ENCODE measurements around the gene TRIM31. TPM values are rescaled to one million over a fixed set of nuclear protein-coding genes. Genes with fewer than 3 reads are reported as not detected.

Gene TRIM31
- total and polyA plus RNA-seq, 2 donors (not counting 3 experiments of a cell fraction or from before 2014, with no cell fraction given): not detected

DNA sequence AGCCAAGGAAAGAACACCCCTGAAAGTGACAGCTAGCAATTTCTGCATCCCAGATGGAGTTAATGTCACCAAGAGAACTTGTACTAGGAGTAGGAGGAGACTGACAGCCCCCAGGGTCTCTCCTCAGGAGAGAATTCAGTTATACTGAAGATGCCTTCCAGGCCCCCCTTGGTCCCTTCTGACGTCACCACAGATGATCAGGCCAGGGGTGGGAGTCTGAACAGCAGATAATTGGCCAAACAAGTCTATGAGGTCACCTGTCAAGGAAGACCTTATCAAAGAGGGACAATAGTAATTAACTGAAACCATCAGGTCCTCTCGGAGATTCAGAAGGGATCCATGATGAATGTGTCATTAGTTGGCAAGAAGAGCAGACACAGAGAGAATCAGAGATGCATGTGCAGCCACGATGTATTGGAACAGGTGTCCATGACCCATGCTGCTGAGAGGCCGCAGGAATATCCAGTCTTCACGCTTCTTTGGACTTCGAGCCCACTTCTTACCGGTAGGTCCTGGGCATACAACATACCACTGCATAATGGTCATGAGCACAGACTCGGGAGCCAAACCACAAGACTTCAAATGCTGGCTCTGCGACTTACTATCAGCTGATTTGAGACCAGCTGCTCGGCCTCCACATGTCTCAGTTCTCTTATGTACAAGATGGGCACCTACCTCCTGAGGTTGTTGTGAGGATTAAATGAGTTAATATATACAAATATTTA is 37.9 kb upstream of the TRIM31 start:
- no peaks in the 10 kb centered on the region for H4K20me1 ChIP-seq (replicated peaks; ENCODE audit: control insufficient read depth, extremely low read depth, insufficient read depth, low read length)
- ChIA-PET POLR2A (no interaction called here), CTCF (no interaction called here)
- BruUV-seq (replicated peaks): no TSS peak
- H3K27ac ChIP-seq (ENCODE audit: insufficient read depth, low read depth, low read length): no peak overlapping the region
- peaks cover 1% of the 10 kb centered on the region for H3K4me1 ChIP-seq (ENCODE audit: control insufficient read depth, extremely low read depth, insufficient read depth, low read length)
- H3K4me3 ChIP-seq (replicated peaks in 1 of 3; ENCODE audit: insufficient read depth in 1 of 3, low read depth in 1 of 3, low read length in 3 of 3): no peak overlapping the region
- no peak for TF ChIP-seq GATA2 (IDR thresholded peaks at IDR 0.05; ENCODE audit: insufficient read depth, insufficient read length, low read depth, low read length)
- TF ChIP-seq MYC (IDR thresholded peaks at IDR 0.05; ENCODE audit: low read depth, low read length): no peak
- TF ChIP-seq, protein P1, sequence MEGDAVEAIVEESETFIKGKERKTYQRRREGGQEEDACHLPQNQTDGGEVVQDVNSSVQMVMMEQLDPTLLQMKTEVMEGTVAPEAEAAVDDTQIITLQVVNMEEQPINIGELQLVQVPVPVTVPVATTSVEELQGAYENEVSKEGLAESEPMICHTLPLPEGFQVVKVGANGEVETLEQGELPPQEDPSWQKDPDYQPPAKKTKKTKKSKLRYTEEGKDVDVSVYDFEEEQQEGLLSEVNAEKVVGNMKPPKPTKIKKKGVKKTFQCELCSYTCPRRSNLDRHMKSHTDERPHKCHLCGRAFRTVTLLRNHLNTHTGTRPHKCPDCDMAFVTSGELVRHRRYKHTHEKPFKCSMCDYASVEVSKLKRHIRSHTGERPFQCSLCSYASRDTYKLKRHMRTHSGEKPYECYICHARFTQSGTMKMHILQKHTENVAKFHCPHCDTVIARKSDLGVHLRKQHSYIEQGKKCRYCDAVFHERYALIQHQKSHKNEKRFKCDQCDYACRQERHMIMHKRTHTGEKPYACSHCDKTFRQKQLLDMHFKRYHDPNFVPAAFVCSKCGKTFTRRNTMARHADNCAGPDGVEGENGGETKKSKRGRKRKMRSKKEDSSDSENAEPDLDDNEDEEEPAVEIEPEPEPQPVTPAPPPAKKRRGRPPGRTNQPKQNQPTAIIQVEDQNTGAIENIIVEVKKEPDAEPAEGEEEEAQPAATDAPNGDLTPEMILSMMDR (IDR thresholded peaks at IDR 0.05; ENCODE audit: extremely low read depth in 1 of 2, insufficient read depth in 1 of 2, low read depth in 1 of 2, low read length in 2 of 2): no peak
- peaks cover 0 to 5% of the 10 kb centered on the region in 2 experiments for H3K27me3 ChIP-seq (ENCODE audit: control insufficient read depth in 2 of 2, insufficient read depth in 2 of 2, low read length in 2 of 2)
- no peak for DNase-seq (ENCODE audit: low read depth, low spot score)
- intact Hi-C loops (cut with micrococcal nuclease): no loop called here
- H3K36me3 ChIP-seq (ENCODE audit: control insufficient read depth in 2 of 2, extremely low read depth in 1 of 2, insufficient read depth in 2 of 2, low read length in 2 of 2): no peaks in the 10 kb centered on the region
- H3K79me2 ChIP-seq (ENCODE audit: control insufficient read depth, insufficient read depth, low read length): no peaks in the 10 kb centered on the region
- dilution Hi-C loops (cut with MboI; ENCODE audit: extremely low pct_ligation_motif_present, low sequenced_read_pairs): no loop called here
- no peak overlapping the region for H3K4me2 ChIP-seq (ENCODE audit: insufficient read depth, low read length)
- H3K9me3 ChIP-seq (replicated peaks; ENCODE audit: control insufficient read depth, insufficient read depth, low read length): no peaks in the 10 kb centered on the region
- H3K9ac ChIP-seq (replicated peaks; ENCODE audit: extremely low read depth, insufficient read depth, low read length): no peak overlapping the region
- no peaks in the 10 kb centered on the region for H3K9me1 ChIP-seq (replicated peaks; ENCODE audit: control insufficient read depth, extremely low read depth, insufficient read depth, low read length)
- no peak for FAIRE-seq
- H2AFZ ChIP-seq (ENCODE audit: low read depth, low read length): no peak overlapping the region

DNA sequence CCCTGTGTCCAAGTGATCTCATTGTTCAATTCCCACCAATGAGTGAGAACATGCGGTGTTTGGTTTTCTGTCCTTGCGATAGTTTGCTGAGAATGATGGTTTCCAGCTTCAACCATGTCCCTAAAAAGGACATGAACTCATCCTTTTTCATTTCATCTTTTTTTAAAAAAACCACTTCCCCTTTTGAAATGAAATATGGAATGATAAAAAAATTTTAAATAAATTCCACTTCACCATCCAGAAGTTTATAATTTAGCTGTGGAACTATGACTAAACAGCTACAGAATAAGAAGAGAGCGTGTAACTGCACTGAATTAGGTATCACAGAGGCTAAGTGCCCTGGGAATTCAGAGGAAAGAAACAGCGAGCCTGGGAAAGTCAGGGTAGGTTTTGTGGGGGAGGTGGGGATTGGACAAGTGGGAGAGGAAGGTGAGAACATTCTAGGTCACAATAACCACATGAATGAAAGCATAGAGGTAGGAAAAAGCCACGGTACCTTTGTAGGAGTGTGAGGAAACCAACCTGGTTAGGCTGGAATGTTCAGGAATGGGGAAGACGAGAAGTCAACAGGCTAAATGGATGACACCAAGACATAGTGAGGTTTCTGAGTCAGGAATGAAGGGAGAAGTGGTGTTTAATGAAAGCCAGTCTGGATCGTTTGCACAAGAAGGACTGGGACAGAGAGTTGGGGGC is 37.1 kb upstream of the TRIM31 start:
- ChIA-PET CTCF (no interaction called here), POLR2A (no interaction called here)
- peaks cover 3 to 8% of the 10 kb centered on the region in 2 experiments for H3K27me3 ChIP-seq (ENCODE audit: control insufficient read depth in 2 of 2, insufficient read depth in 2 of 2, low read length in 2 of 2)
- no peak overlapping the region for H3K27ac ChIP-seq (ENCODE audit: insufficient read depth, low read depth, low read length)
- intact Hi-C loops (cut with micrococcal nuclease) (no loop called here), dilution Hi-C loops (cut with MboI; ENCODE audit: extremely low pct_ligation_motif_present, low sequenced_read_pairs) (no loop called here)
- TF ChIP-seq, protein P1 (IDR thresholded peaks at IDR 0.05; ENCODE audit: extremely low read depth in 1 of 2, insufficient read depth in 1 of 2, low read depth in 1 of 2, low read length in 2 of 2): no peak
- TF ChIP-seq GATA2 (IDR thresholded peaks at IDR 0.05; ENCODE audit: insufficient read depth, insufficient read length, low read depth, low read length): no peak
- TF ChIP-seq FOS (IDR thresholded peaks at IDR 0.05; ENCODE audit: borderline replicate concordance, insufficient read depth, low read length): no peak
- no peak for TF ChIP-seq MYC (IDR thresholded peaks at IDR 0.05; ENCODE audit: low read depth, low read length)
- no peak for TF ChIP-seq POLR2AphosphoS5 (IDR thresholded peaks at IDR 0.05; ENCODE audit: insufficient read depth, low read depth, low read length)
- TF ChIP-seq, protein P2, sequence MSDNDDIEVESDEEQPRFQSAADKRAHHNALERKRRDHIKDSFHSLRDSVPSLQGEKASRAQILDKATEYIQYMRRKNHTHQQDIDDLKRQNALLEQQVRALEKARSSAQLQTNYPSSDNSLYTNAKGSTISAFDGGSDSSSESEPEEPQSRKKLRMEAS (IDR thresholded peaks at IDR 0.05; ENCODE audit: insufficient read depth, insufficient read length): no peak
- TF ChIP-seq EZH2 (IDR thresholded peaks at IDR 0.05; ENCODE audit: borderline replicate concordance, low read depth, low read length, severe bottlenecking): no peak
- TF ChIP-seq JUN (IDR thresholded peaks at IDR 0.05; ENCODE audit: borderline replicate concordance, insufficient read depth, insufficient read length, low read depth): no peak
- TF ChIP-seq POLR2A (IDR thresholded peaks at IDR 0.05; ENCODE audit: low read depth, low read length): no peak
- no peaks in the 10 kb centered on the region for H3K9me3 ChIP-seq (replicated peaks; ENCODE audit: control insufficient read depth, insufficient read depth, low read length)
- no peak overlapping the region for H3K4me2 ChIP-seq (ENCODE audit: insufficient read depth, low read length)
- no peaks in the 10 kb centered on the region for H3K36me3 ChIP-seq (ENCODE audit: control insufficient read depth in 2 of 2, extremely low read depth in 1 of 2, insufficient read depth in 2 of 2, low read length in 2 of 2)
- no peaks in the 10 kb centered on the region for H3K9me1 ChIP-seq (replicated peaks; ENCODE audit: control insufficient read depth, extremely low read depth, insufficient read depth, low read length)
- no peak overlapping the region for H3K9ac ChIP-seq (replicated peaks; ENCODE audit: extremely low read depth, insufficient read depth, low read length)
- no peak for DNase-seq (ENCODE audit: low read depth, low spot score)
- no peaks in the 10 kb centered on the region for H3K4me1 ChIP-seq (ENCODE audit: control insufficient read depth, extremely low read depth, insufficient read depth, low read length)
- BruUV-seq (replicated peaks): no TSS peak
- no peak for FAIRE-seq
- no peak overlapping the region for H3K4me3 ChIP-seq (replicated peaks in 1 of 3; ENCODE audit: insufficient read depth in 1 of 3, low read depth in 1 of 3, low read length in 3 of 3)
- H4K20me1 ChIP-seq (replicated peaks; ENCODE audit: control insufficient read depth, extremely low read depth, insufficient read depth, low read length): no peaks in the 10 kb centered on the region
- no peak overlapping the region for H2AFZ ChIP-seq (ENCODE audit: low read depth, low read length)
- H3K79me2 ChIP-seq (ENCODE audit: control insufficient read depth, insufficient read depth, low read length): no peaks in the 10 kb centered on the region

All from endothelial cell of umbilical vein (primary cell).